ENCODE data around the gene GRB7. TPM values are rescaled to one million over a fixed set of nuclear protein-coding genes. Genes with fewer than 3 reads are reported as not detected.

Gene GRB7
- total and polyA plus RNA-seq, 2 experiments from 2014 or later: not detected

GRCh38 chr17:39702901-39703893, 34.5 kb upstream of the GRB7 start:
- in situ Hi-C loops (cut with MboI): no loop called here
- Histone ChIP-seq H3K9me3 (ENCODE audit: low read depth) (no peaks in the 10 kb centered on the region), H3K27me3 (replicated peaks; ENCODE audit: insufficient read depth) (no peaks in the 10 kb centered on the region), H3K4me1 (ENCODE audit: insufficient read depth) (peaks cover 11% of the 10 kb centered on the region), H4K20me1 (ENCODE audit: insufficient read depth) (no peaks in the 10 kb centered on the region), H3K4me3 (no peak overlapping the region), H3K79me2 (ENCODE audit: insufficient read depth) (peaks cover 74% of the 10 kb centered on the region), H3K4me2 (ENCODE audit: unreplicated experiment) (no peak overlapping the region), H3K9ac (no peak overlapping the region), H3K36me3 (ENCODE audit: low read depth) (no peaks in the 10 kb centered on the region; the same call in 1 of the 2 replicates), H3F3A (ENCODE audit: insufficient read depth) (no peaks in the 10 kb centered on the region), H2AFZ (no peak overlapping the region), H3K27ac (no peak overlapping the region), H3K9me2 (ENCODE audit: insufficient read depth) (no peaks in the 10 kb centered on the region)
- DNase-seq: no peak
- TF ChIP-seq EZH2 (IDR thresholded peaks at IDR 0.05; ENCODE audit: insufficient read depth, poor library complexity, severe bottlenecking): no peak
- no peak for TF ChIP-seq EZH2phosphoT487 (IDR thresholded peaks at IDR 0.05; ENCODE audit: insufficient read depth, low read depth)
- WGBS, 2 experiments (ENCODE audit: low coverage in 1 of 2, low lambda C conversion rate in 2 of 2, missing lambda C conversion rate in 2 of 2): 69 to 73% methylated on average over 12 of the region's 12 CpGs

GRCh38 chr17:39703913-39704312, 33.8 kb upstream of the GRB7 start:
- peaks cover 11% of the 10 kb centered on the region for H3K4me1 ChIP-seq (ENCODE audit: insufficient read depth)
- no peak overlapping the region for H3K27ac ChIP-seq
- no peaks in the 10 kb centered on the region for H3K9me3 ChIP-seq (ENCODE audit: low read depth)
- WGBS, 2 experiments (ENCODE audit: low coverage in 1 of 2, low lambda C conversion rate in 2 of 2, missing lambda C conversion rate in 2 of 2): 88 to 97% methylated on average over 5 of the region's 5 CpGs
- H4K20me1 ChIP-seq (ENCODE audit: insufficient read depth): no peaks in the 10 kb centered on the region
- DNase-seq: no peak
- H2AFZ ChIP-seq: no peak overlapping the region
- H3K9ac ChIP-seq: no peak overlapping the region
- no peaks in the 10 kb centered on the region; the same call in 1 of the 2 replicates for H3K36me3 ChIP-seq (ENCODE audit: low read depth)
- TF ChIP-seq EZH2phosphoT487 (IDR thresholded peaks at IDR 0.05; ENCODE audit: insufficient read depth, low read depth): no peak
- TF ChIP-seq EZH2 (IDR thresholded peaks at IDR 0.05; ENCODE audit: insufficient read depth, poor library complexity, severe bottlenecking): no peak
- no peak overlapping the region for H3K4me2 ChIP-seq (ENCODE audit: unreplicated experiment)
- peaks cover 73% of the 10 kb centered on the region for H3K79me2 ChIP-seq (ENCODE audit: insufficient read depth)
- H3K9me2 ChIP-seq (ENCODE audit: insufficient read depth): no peaks in the 10 kb centered on the region
- in situ Hi-C loops (cut with MboI): no loop called here
- no peak overlapping the region for H3K4me3 ChIP-seq
- H3K27me3 ChIP-seq (replicated peaks; ENCODE audit: insufficient read depth): no peaks in the 10 kb centered on the region
- H3F3A ChIP-seq (ENCODE audit: insufficient read depth): no peaks in the 10 kb centered on the region

GRCh38 chr17:39704821-39705551, 32.8 kb upstream of the GRB7 start:
- TF ChIP-seq EZH2 (IDR thresholded peaks at IDR 0.05; ENCODE audit: insufficient read depth, poor library complexity, severe bottlenecking) (no peak), EZH2phosphoT487 (IDR thresholded peaks at IDR 0.05; ENCODE audit: insufficient read depth, low read depth) (no peak)
- H4K20me1 ChIP-seq (ENCODE audit: insufficient read depth): no peaks in the 10 kb centered on the region
- H3K9ac ChIP-seq: no peak overlapping the region
- no peak overlapping the region for H3K27ac ChIP-seq
- no peak overlapping the region for H2AFZ ChIP-seq
- H3F3A ChIP-seq (ENCODE audit: insufficient read depth): no peaks in the 10 kb centered on the region
- H3K36me3 ChIP-seq (ENCODE audit: low read depth): no peaks in the 10 kb centered on the region; the same call in 1 of the 2 replicates
- DNase-seq: peak; percentile 51
- no peak overlapping the region for H3K4me3 ChIP-seq
- H3K79me2 ChIP-seq (ENCODE audit: insufficient read depth): peaks cover 63% of the 10 kb centered on the region
- H3K4me2 ChIP-seq (ENCODE audit: unreplicated experiment): no peak overlapping the region
- peaks cover 6% of the 10 kb centered on the region for H3K4me1 ChIP-seq (ENCODE audit: insufficient read depth)
- H3K9me3 ChIP-seq (ENCODE audit: low read depth): no peaks in the 10 kb centered on the region
- no peaks in the 10 kb centered on the region for H3K27me3 ChIP-seq (replicated peaks; ENCODE audit: insufficient read depth)
- in situ Hi-C loops (cut with MboI): no loop called here
- no peaks in the 10 kb centered on the region for H3K9me2 ChIP-seq (ENCODE audit: insufficient read depth)
- 66 to 68% methylated on average over 11 of the region's 11 CpGs for WGBS, 2 experiments (ENCODE audit: low coverage in 1 of 2, low lambda C conversion rate in 2 of 2, missing lambda C conversion rate in 2 of 2)

GRCh38 chr17:39705786-39706348, 31.9 kb upstream of the GRB7 start:
- Histone ChIP-seq H3F3A (ENCODE audit: insufficient read depth) (no peaks in the 10 kb centered on the region), H3K36me3 (ENCODE audit: low read depth) (no peaks in the 10 kb centered on the region; the same call in 1 of the 2 replicates), H2AFZ (no peak overlapping the region), H3K27me3 (replicated peaks; ENCODE audit: insufficient read depth) (no peaks in the 10 kb centered on the region), H3K4me1 (ENCODE audit: insufficient read depth) (peaks cover 6% of the 10 kb centered on the region), H4K20me1 (ENCODE audit: insufficient read depth) (no peaks in the 10 kb centered on the region), H3K79me2 (ENCODE audit: insufficient read depth) (peaks cover 54% of the 10 kb centered on the region), H3K27ac (no peak overlapping the region), H3K4me2 (ENCODE audit: unreplicated experiment) (no peak overlapping the region), H3K4me3 (no peak overlapping the region), H3K9ac (no peak overlapping the region), H3K9me3 (ENCODE audit: low read depth) (no peaks in the 10 kb centered on the region), H3K9me2 (ENCODE audit: insufficient read depth) (no peaks in the 10 kb centered on the region)
- DNase-seq: no peak
- TF ChIP-seq EZH2phosphoT487 (IDR thresholded peaks at IDR 0.05; ENCODE audit: insufficient read depth, low read depth) (no peak), EZH2 (IDR thresholded peaks at IDR 0.05; ENCODE audit: insufficient read depth, poor library complexity, severe bottlenecking) (no peak)
- in situ Hi-C loops (cut with MboI): no loop called here
- WGBS, 2 experiments (ENCODE audit: low coverage in 1 of 2, low lambda C conversion rate in 2 of 2, missing lambda C conversion rate in 2 of 2): 83 to 89% methylated on average over 12 of the region's 12 CpGs

Measured in GM23248 (cell line).